Testis (tissue), 2 donors: Measurements from ENCODE around the gene CLIC4.

Source experiments
- CTCF ChIP-seq, 3 experiments: fragments of 450-650 bp in 2 of 3; fragments of 200-600 bp in 1 of 3; sonication (generic) in 1 of 3; IDR thresholded peaks; one replicate each; pipeline ENCODE4 v1.5.1; 2016 to 2019; ENCODE audit warnings: antibody characterized with exemption in 3 of 3, mild to moderate bottlenecking in 2 of 3, moderate library complexity in 1 of 3
- POLR2A ChIP-seq: fragments of 450-650 bp; IDR thresholded peaks from one replicate; pipeline ENCODE4 v1.6.1; 2017; ENCODE audit warnings: antibody characterized with exemption, mild to moderate bottlenecking, moderate library complexity

GRCh38 chr1:24767351-24767750, 22.1 kb downstream of the CLIC4 start:
- TF ChIP-seq CTCF (IDR thresholded peaks at IDR 0.05): no peak
- no peak for TF ChIP-seq POLR2A
